K562 (cell line): Measurements from ENCODE around the gene KIF19. TPM values are rescaled to one million over a fixed set of nuclear protein-coding genes. Genes with fewer than 3 reads are reported as not detected.

Experiments used
- ARNT ChIP-seq, 2 experiments: fragments of 450-650 bp; IDR thresholded peaks; 2 replicates each; pipeline ENCODE4 v1.6.1; 2016; ENCODE audit warnings: mild to moderate bottlenecking in 1 of 2
- ATF7 ChIP-seq: fragments of 450-650 bp; IDR thresholded peaks from 2 replicates; pipeline ENCODE4 v1.7.1; 2014; ENCODE audit warnings: mild to moderate bottlenecking, moderate library complexity
- CBX3 ChIP-seq, 2 experiments: IDR thresholded peaks; 1 replicate in 1 of 2; 2 replicates in 1 of 2; pipeline ENCODE4 v1.6.1; 2012; ENCODE audit warnings: inconsistent platforms in 2 of 2, low read length in 2 of 2, borderline replicate concordance in 1 of 2, control low read depth in 1 of 2
- FOXM1 ChIP-seq, 2 experiments: fragments of 450-650 bp in 1 of 2; sonication (generic) in 1 of 2; formaldehyde crosslinking in 1 of 2; IDR thresholded peaks; 2 replicates each; pipeline versions ENCODE4 v1.6.1 to v1.9.0; 2017 to 2022; ENCODE audit warnings: low read depth in 2 of 2, mild to moderate bottlenecking in 2 of 2, missing genetic modification reagents in 1 of 2, moderate library complexity in 1 of 2
- GATA2 ChIP-seq: sonication (generic); formaldehyde crosslinking; IDR thresholded peaks from 2 replicates; pipeline ENCODE4 v1.4.0; 2020; ENCODE audit warnings: mild to moderate bottlenecking, missing genetic modification reagents
- IRF2 ChIP-seq: sonication (generic); formaldehyde crosslinking; IDR thresholded peaks from 2 replicates; pipeline ENCODE4 v1.8.1; 2022; ENCODE audit warnings: mild to moderate bottlenecking, missing genetic modification reagents
- NCOA1 ChIP-seq: fragments of 450-650 bp; IDR thresholded peaks from 2 replicates; pipeline ENCODE4 v1.6.1; 2016; ENCODE audit warnings: low read depth
- PHB ChIP-seq: fragments of 250-450 bp; sonication (Bioruptor Pico); IDR thresholded peaks from 2 replicates; pipeline ENCODE4 v1.5.0; 2021
- RBBP5 ChIP-seq: fragments of 200-600 bp; sonication (generic); IDR thresholded peaks from 2 replicates; pipeline ENCODE4 v1.6.1; 2012; ENCODE audit warnings: borderline replicate concordance, mild to moderate bottlenecking, low read length, control low read depth, inconsistent platforms; ENCODE audit not compliant: insufficient read depth, poor library complexity, severe bottlenecking
- RBM34 ChIP-seq: fragments of 200-400 bp; formaldehyde crosslinking; IDR thresholded peaks from 2 replicates; pipeline ENCODE4 v1.6.1; 2018; ENCODE audit warnings: low read length, borderline replicate concordance; ENCODE audit not compliant: insufficient read depth
- RFX5 ChIP-seq: IDR thresholded peaks from 2 replicates; pipeline ENCODE4 v1.6.1; 2011; ENCODE audit warnings: low read depth, mild to moderate bottlenecking, improper control_type of control experiment, low read length
- SMAD4 ChIP-seq: fragments of 250-450 bp; sonication (Bioruptor Pico); conservative IDR thresholded peaks from 2 replicates; pipeline ENCODE4 v1.8.0; 2021; ENCODE audit warnings: inconsistent platforms, mild to moderate bottlenecking, moderate library complexity
- STAG1 ChIP-seq: sonication (generic); formaldehyde crosslinking; IDR thresholded peaks from 2 replicates; pipeline ENCODE4 v1.5.0; 2020; ENCODE audit warnings: missing genetic modification reagents, borderline replicate concordance
- SUPT5H ChIP-seq: fragments of 450-650 bp; IDR thresholded peaks from 2 replicates; pipeline ENCODE4 v1.6.1; 2016
- TEAD4 ChIP-seq, 2 experiments: sonication (generic) in 1 of 2; formaldehyde crosslinking in 1 of 2; IDR thresholded peaks; 2 replicates each; pipeline versions ENCODE4 v1.6.1 to v1.8.0; 2012 to 2022; ENCODE audit warnings: borderline replicate concordance in 1 of 2, inconsistent platforms in 1 of 2, low read length in 1 of 2, mild to moderate bottlenecking in 1 of 2, missing genetic modification reagents in 1 of 2
- TOE1 ChIP-seq, 2 experiments: fragments of 450-650 bp in 1 of 2; sonication (generic) in 1 of 2; formaldehyde crosslinking in 1 of 2; IDR thresholded peaks; 2 replicates each; pipeline versions ENCODE4 v1.7.1 to v1.8.0; 2016 to 2022; ENCODE audit warnings: borderline replicate concordance in 2 of 2, mild to moderate bottlenecking in 2 of 2, antibody characterized with exemption in 1 of 2, inconsistent platforms in 1 of 2, low read depth in 1 of 2, missing genetic modification reagents in 1 of 2, moderate library complexity in 1 of 2
- VEZF1 ChIP-seq: fragments of 200-800 bp; sonication (Bioruptor generic); IDR thresholded peaks from 2 replicates; pipeline ENCODE4 v1.6.1; 2017; ENCODE audit warnings: missing genetic modification characterization, missing compliant biosample characterization
- ZNF184 ChIP-seq: sonication (generic); formaldehyde crosslinking; IDR thresholded peaks from 2 replicates; pipeline ENCODE4 v1.5.0; 2020; ENCODE audit warnings: missing genetic modification reagents
- ZNF431 ChIP-seq: sonication (generic); formaldehyde crosslinking; IDR thresholded peaks from 2 replicates; pipeline ENCODE4 v1.8.0; 2022; ENCODE audit warnings: mild to moderate bottlenecking, missing genetic modification reagents
- ZNF707 ChIP-seq: fragments of 250-450 bp; sonication (Bioruptor Pico); conservative IDR thresholded peaks from 2 replicates; pipeline ENCODE4 v1.8.0; 2022; ENCODE audit warnings: inconsistent platforms, mild to moderate bottlenecking, moderate library complexity
- polyA plus RNA-seq, 8 experiments: library from polyadenylated mRNA; depleted of rRNA in 4 of 8; stranded (reverse) in 5 of 8; unstranded in 3 of 8; fragments of >200 nt; fragmentation: Nextera tagmentation in 2 of 8; fragmentation: Illumina TruSeq in 1 of 8; extraction: Ambion mirVana in 2 of 8; extraction: Trizol in 1 of 8; gene quantifications; 2 replicates each; pipeline versions ENCODE4 v1.2.1 to v1.2.3, GENCODE V29; 2011 to 2014; ENCODE audit warnings: inconsistent platforms in 1 of 8, missing spikeins in 1 of 8
- total RNA-seq, 7 experiments: library from RNA; depleted of rRNA in 6 of 7; stranded (reverse); fragments of >200 nt in 6 of 7; fragmentation: Illumina TruSeq in 2 of 7; extraction: Trizol in 2 of 7; gene quantifications; 2 replicates each; pipeline versions ENCODE4 v1.2.1 to v1.2.3, GENCODE V29; 2011 to 2021; ENCODE audit warnings: low replicate concordance in 1 of 7
- TF ChIP-seq, protein P1 (sequence below): sonication (generic); formaldehyde crosslinking; IDR thresholded peaks from 2 replicates; pipeline ENCODE4 v1.8.0; 2022; ENCODE audit warnings: mild to moderate bottlenecking, missing genetic modification reagents
- TF ChIP-seq, protein P2 (sequence below): fragments of 250-450 bp; sonication (Bioruptor Pico); IDR thresholded peaks from 2 replicates; pipeline ENCODE4 v1.5.0; 2021
- TF ChIP-seq, protein P3 (sequence below): sonication (generic); IDR thresholded peaks from 2 replicates; pipeline ENCODE4 v1.6.1; 2016

Gene KIF19
- total and polyA plus RNA-seq, 9 of the 15 experiments (the other 6 are each of a cell fraction or from before 2014, with no cell fraction given): 0.10 TPM; not detected in 8

DNA sequence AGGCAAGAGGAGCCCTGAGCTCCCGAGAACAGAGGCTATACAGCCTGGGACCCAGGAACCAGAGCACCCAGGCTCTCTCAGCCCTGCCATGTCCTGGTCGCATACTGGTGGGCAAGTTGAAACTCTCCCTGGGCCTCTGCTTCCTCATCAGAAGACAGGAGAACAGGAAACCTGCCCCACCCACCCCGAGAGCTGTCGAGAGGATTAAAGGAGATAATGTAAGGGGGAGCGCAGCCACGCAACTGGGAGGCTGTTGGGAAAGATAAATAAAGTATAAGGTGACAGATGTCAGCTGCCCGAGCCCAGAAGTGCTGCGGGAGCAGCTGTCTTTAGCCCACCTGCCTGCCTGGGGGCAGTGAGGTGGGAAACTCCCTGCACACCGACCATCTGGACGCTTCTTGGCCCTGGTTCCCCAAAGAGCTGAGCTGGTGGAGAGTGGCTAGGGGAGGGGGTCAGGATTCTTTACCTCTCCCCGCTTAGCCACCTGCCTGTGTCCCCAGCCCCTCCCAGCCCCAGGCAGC, 6.8 kb downstream of the KIF19 start (continued):
- peak; percentile 72 for TF ChIP-seq FOXM1 (IDR thresholded peaks at IDR 0.05; ENCODE audit: low read depth)
- TF ChIP-seq FOXM1 (CRISPR knock-in tag; IDR thresholded peaks at IDR 0.05; ENCODE audit: low read depth): no peak
- 0 out of 4 replicates have a peak, but pooled peaks of 1 of the 2 experiments have one; percentile 27 for TF ChIP-seq ARNT (IDR thresholded peaks at IDR 0.05)
- TF ChIP-seq TEAD4 (IDR thresholded peaks at IDR 0.05; ENCODE audit: low read length): peak; percentile 94
- no peak for TF ChIP-seq TEAD4 (CRISPR knock-in tag; IDR thresholded peaks at IDR 0.05; ENCODE audit: borderline replicate concordance)
- peak; percentile 78 for TF ChIP-seq VEZF1 (CRISPR knock-in tag)
- no peak for TF ChIP-seq ZNF184 (CRISPR knock-in tag)
- peak; percentile 20; the same call in 1 of the 2 replicates for TF ChIP-seq TOE1 (IDR thresholded peaks at IDR 0.05; ENCODE audit: borderline replicate concordance)
- TF ChIP-seq TOE1 (CRISPR knock-in tag; IDR thresholded peaks at IDR 0.05; ENCODE audit: borderline replicate concordance, low read depth): no peak
- no peak for TF ChIP-seq STAG1
- no peak for TF ChIP-seq RBM34
- no peak; the same call in 1 of the 2 replicates for TF ChIP-seq NCOA1
- TF ChIP-seq CBX3 (IDR thresholded peaks at IDR 0.05; ENCODE audit: borderline replicate concordance in 1 of 2, low read length in 2 of 2): no peak
- TF ChIP-seq SMAD4 (CRISPR knock-in tag): peak; percentile 88
- TF ChIP-seq ATF7: peak; percentile 63; the same call in 1 of the 2 replicates
- TF ChIP-seq, protein P1, sequence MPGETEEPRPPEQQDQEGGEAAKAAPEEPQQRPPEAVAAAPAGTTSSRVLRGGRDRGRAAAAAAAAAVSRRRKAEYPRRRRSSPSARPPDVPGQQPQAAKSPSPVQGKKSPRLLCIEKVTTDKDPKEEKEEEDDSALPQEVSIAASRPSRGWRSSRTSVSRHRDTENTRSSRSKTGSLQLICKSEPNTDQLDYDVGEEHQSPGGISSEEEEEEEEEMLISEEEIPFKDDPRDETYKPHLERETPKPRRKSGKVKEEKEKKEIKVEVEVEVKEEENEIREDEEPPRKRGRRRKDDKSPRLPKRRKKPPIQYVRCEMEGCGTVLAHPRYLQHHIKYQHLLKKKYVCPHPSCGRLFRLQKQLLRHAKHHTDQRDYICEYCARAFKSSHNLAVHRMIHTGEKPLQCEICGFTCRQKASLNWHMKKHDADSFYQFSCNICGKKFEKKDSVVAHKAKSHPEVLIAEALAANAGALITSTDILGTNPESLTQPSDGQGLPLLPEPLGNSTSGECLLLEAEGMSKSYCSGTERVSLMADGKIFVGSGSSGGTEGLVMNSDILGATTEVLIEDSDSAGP: no peak
- TF ChIP-seq RFX5: no peak
- TF ChIP-seq, protein P2, sequence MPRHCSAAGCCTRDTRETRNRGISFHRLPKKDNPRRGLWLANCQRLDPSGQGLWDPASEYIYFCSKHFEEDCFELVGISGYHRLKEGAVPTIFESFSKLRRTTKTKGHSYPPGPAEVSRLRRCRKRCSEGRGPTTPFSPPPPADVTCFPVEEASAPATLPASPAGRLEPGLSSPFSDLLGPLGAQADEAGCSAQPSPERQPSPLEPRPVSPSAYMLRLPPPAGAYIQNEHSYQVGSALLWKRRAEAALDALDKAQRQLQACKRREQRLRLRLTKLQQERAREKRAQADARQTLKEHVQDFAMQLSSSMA (CRISPR knock-in tag): no peak
- no peak for TF ChIP-seq SUPT5H
- TF ChIP-seq PHB (CRISPR knock-in tag): no peak
- TF ChIP-seq ZNF431: no peak
- TF ChIP-seq RBBP5: no peak
- TF ChIP-seq IRF2 (CRISPR knock-in tag): no peak
- TF ChIP-seq GATA2: peak; percentile 94
- TF ChIP-seq, protein P3, sequence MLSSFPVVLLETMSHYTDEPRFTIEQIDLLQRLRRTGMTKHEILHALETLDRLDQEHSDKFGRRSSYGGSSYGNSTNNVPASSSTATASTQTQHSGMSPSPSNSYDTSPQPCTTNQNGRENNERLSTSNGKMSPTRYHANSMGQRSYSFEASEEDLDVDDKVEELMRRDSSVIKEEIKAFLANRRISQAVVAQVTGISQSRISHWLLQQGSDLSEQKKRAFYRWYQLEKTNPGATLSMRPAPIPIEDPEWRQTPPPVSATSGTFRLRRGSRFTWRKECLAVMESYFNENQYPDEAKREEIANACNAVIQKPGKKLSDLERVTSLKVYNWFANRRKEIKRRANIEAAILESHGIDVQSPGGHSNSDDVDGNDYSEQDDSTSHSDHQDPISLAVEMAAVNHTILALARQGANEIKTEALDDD: no peak
- no peak for TF ChIP-seq ZNF707 (CRISPR knock-in tag)
